Endothelial cell of umbilical vein (primary cell): ENCODE results near the gene IDH3A. TPM values are rescaled to one million over a fixed set of nuclear protein-coding genes. Genes with fewer than 3 reads are reported as not detected.

Source experiments
- BruUV-seq: library from RNA; stranded (reverse); fragments of 400-500 nt; replicated peaks from 2 replicates; lab custom pipeline; 2021; lab: Mats Ljungman, UMichigan
- CTCF ChIA-PET: fragments of 300-600, 350-600 bp; sonication (Branson Sonifier 250); formaldehyde crosslinking; loops from one replicate; lab custom pipeline; 2021; ENCODE audit warnings: antibody characterized with exemption, inconsistent platforms; lab: Charles Lee
- POLR2A ChIA-PET: fragments of 300-600, 350-600 bp; sonication (Branson Sonifier 250); formaldehyde crosslinking; loops from one replicate; lab custom pipeline; 2021; ENCODE audit warnings: antibody characterized with exemption, inconsistent platforms; lab: Charles Lee
- DNase-seq: peaks from one replicate; pipeline ENCODE4 v3.0.0-alpha.2; 2011; ENCODE audit warnings: low read depth, low spot score
- FAIRE-seq: peaks from 2 replicates; lab custom pipeline; 2011; peaks lifted over from hg19 to GRCh38; lab: Jason Lieb, UNC
- H2AFZ ChIP-seq: 2 replicates; pipeline ENCODE4 v1.6.0; 2012; ENCODE audit warnings: low read depth, low read length, control low read depth, inconsistent platforms
- H3K27ac ChIP-seq: 2 replicates; pipeline ENCODE4 v1.5.1; 2011; ENCODE audit warnings: low read depth, mild to moderate bottlenecking, control low read depth, low read length, moderate library complexity; ENCODE audit not compliant: insufficient read depth
- H3K27me3 ChIP-seq, 2 experiments: 2 replicates each; pipeline versions ENCODE4 v1.6.0 to v1.6.1; 2011; ENCODE audit warnings: low read length in 2 of 2, mixed read lengths in 1 of 2; ENCODE audit not compliant: control insufficient read depth in 2 of 2, insufficient read depth in 2 of 2
- H3K36me3 ChIP-seq, 2 experiments: 2 replicates in 1 of 2; 3 replicates in 1 of 2; pipeline ENCODE4 v1.5.1; 2011; ENCODE audit warnings: low read length in 2 of 2, mild to moderate bottlenecking in 1 of 2, moderate library complexity in 1 of 2; ENCODE audit not compliant: control insufficient read depth in 2 of 2, insufficient read depth in 2 of 2; ENCODE audit errors: extremely low read depth in 1 of 2
- H3K4me1 ChIP-seq: 3 replicates; pipeline ENCODE4 v1.5.1; 2011; ENCODE audit warnings: mild to moderate bottlenecking, low read length; ENCODE audit not compliant: control insufficient read depth, insufficient read depth; ENCODE audit errors: extremely low read depth
- H3K4me2 ChIP-seq: 2 replicates; pipeline ENCODE4 v1.6.1; 2011; ENCODE audit warnings: low read length, control low read depth, mixed read lengths; ENCODE audit not compliant: insufficient read depth
- H3K4me3 ChIP-seq, 3 experiments: fragments of 200-600 bp in 1 of 3; sonication (generic), shearing (Covaris generic) in 1 of 3; replicated peaks in 1 of 3; 2 replicates each; pipeline ENCODE4 v1.5.1; 2011 to 2016; ENCODE audit warnings: control low read depth in 3 of 3, low read length in 3 of 3, mild to moderate bottlenecking in 2 of 3, inconsistent platforms in 1 of 3, low read depth in 1 of 3, moderate library complexity in 1 of 3; ENCODE audit not compliant: insufficient read depth in 1 of 3
- H3K79me2 ChIP-seq: 2 replicates; pipeline ENCODE4 v1.6.0; 2012; ENCODE audit warnings: low read length, inconsistent platforms; ENCODE audit not compliant: control insufficient read depth, insufficient read depth
- H3K9ac ChIP-seq: replicated peaks from 2 replicates; pipeline ENCODE3; 2011; ENCODE audit warnings: low read length, control low read depth; ENCODE audit not compliant: insufficient read depth; ENCODE audit errors: extremely low read depth
- H3K9me1 ChIP-seq: replicated peaks from 3 replicates; pipeline ENCODE4 v1.6.0; 2011; ENCODE audit warnings: mild to moderate bottlenecking, low read length; ENCODE audit not compliant: control insufficient read depth, insufficient read depth; ENCODE audit errors: extremely low read depth
- H3K9me3 ChIP-seq: replicated peaks from 2 replicates; pipeline ENCODE4 v1.5.1; 2012; ENCODE audit warnings: low read length, inconsistent platforms; ENCODE audit not compliant: control insufficient read depth, insufficient read depth
- H4K20me1 ChIP-seq: replicated peaks from 2 replicates; pipeline ENCODE3; 2011; ENCODE audit warnings: mild to moderate bottlenecking, low read length; ENCODE audit not compliant: control insufficient read depth, insufficient read depth; ENCODE audit errors: extremely low read depth
- CTCF ChIP-seq, 2 donors: IDR thresholded peaks; 1 replicate in 1 of 2; 2 replicates in 1 of 2; pipeline ENCODE4 v1.5.1; 2011; ENCODE audit warnings: low read length in 2 of 2, mild to moderate bottlenecking in 2 of 2, moderate library complexity in 2 of 2, control low read depth in 1 of 2, inconsistent platforms in 1 of 2, low read depth in 1 of 2; ENCODE audit not compliant: insufficient read depth in 1 of 2; ENCODE audit errors: extremely low read depth in 1 of 2
- EZH2 ChIP-seq: IDR thresholded peaks from 2 replicates; pipeline ENCODE4 v1.6.1; 2012; ENCODE audit warnings: borderline replicate concordance, low read depth, mild to moderate bottlenecking, moderate library complexity, low read length, inconsistent platforms; ENCODE audit not compliant: severe bottlenecking
- MYC ChIP-seq: IDR thresholded peaks from one replicate; pipeline ENCODE4 v1.6.1; 2011; ENCODE audit warnings: mild to moderate bottlenecking, low read depth, low read length
- dilution Hi-C: fragments of 300-500 bp; cut with MboI; formaldehyde crosslinking; loops from one replicate; pipeline ENCODE4 v1.15.0; 2019; ENCODE audit warnings: low sequenced_read_pairs; ENCODE audit not compliant: extremely low pct_ligation_motif_present
- intact Hi-C: fragments of 100-400 bp; cut with micrococcal nuclease; formaldehyde crosslinking; loops from one replicate; pipeline ENCODE4 v1.10.0; 2022
- polyA plus RNA-seq, 4 experiments: library from polyadenylated mRNA; depleted of rRNA in 3 of 4; stranded (reverse) in 3 of 4; unstranded in 1 of 4; fragments of >200 nt; gene quantifications; 2 replicates each; pipeline versions ENCODE4 v1.2.1 to v1.2.3, GENCODE V29; 2011 to 2012; ENCODE audit warnings: missing spikeins in 1 of 4
- total RNA-seq: library from RNA; stranded (reverse); gene quantifications from 2 replicates; pipeline ENCODE4 v1.2.3, GENCODE V29; 2021

The IDH3A gene
- total and polyA plus RNA-seq, 2 donors (not counting 3 experiments of a cell fraction or from before 2014, with no cell fraction given): 35.5 to 63.9 TPM

GRCh38 chr15:78100886-78101285, 48.3 kb upstream of the IDH3A start:
- CTCF ChIA-PET: no interaction called here
- dilution Hi-C loops: no loop called here

More at GRCh38 chr15:78100886-78101285, 48.3 kb upstream of the IDH3A start:
- Histone ChIP-seq H3K9ac (no peak overlapping the region), H4K20me1 (no peaks in the 10 kb centered on the region), H3K4me2 (no peak overlapping the region), H3K27ac (no peak overlapping the region), H3K9me1 (no peaks in the 10 kb centered on the region), H2AFZ (no peak overlapping the region), H3K79me2 (no peaks in the 10 kb centered on the region), H3K4me1 (peaks cover 11% of the 10 kb centered on the region), H3K36me3 (no peaks in the 10 kb centered on the region), H3K27me3 (no peaks in the 10 kb centered on the region), H3K4me3 (no peak overlapping the region), H3K9me3 (no peaks in the 10 kb centered on the region)
- POLR2A ChIA-PET: no interaction called here
- no peak for TF ChIP-seq CTCF (IDR thresholded peaks at IDR 0.05; ENCODE audit: extremely low read depth in 1 of 2, insufficient read depth in 1 of 2, low read depth in 1 of 2, low read length in 2 of 2)
- no peak for TF ChIP-seq MYC
- no peak for TF ChIP-seq EZH2
- BruUV-seq: no TSS peak
- FAIRE-seq (no peak), DNase-seq (no peak)
- intact Hi-C loops: no loop called here
